ENCODE data around the gene SPANXN5.
"Not testable (repeated sequence)": the region's sequence is repeated elsewhere in the genome, so short reads cannot be mapped to it uniquely, and the experiment has no call there.

- TF ChIP-seq, protein P1, sequence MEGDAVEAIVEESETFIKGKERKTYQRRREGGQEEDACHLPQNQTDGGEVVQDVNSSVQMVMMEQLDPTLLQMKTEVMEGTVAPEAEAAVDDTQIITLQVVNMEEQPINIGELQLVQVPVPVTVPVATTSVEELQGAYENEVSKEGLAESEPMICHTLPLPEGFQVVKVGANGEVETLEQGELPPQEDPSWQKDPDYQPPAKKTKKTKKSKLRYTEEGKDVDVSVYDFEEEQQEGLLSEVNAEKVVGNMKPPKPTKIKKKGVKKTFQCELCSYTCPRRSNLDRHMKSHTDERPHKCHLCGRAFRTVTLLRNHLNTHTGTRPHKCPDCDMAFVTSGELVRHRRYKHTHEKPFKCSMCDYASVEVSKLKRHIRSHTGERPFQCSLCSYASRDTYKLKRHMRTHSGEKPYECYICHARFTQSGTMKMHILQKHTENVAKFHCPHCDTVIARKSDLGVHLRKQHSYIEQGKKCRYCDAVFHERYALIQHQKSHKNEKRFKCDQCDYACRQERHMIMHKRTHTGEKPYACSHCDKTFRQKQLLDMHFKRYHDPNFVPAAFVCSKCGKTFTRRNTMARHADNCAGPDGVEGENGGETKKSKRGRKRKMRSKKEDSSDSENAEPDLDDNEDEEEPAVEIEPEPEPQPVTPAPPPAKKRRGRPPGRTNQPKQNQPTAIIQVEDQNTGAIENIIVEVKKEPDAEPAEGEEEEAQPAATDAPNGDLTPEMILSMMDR (IDR thresholded peaks at IDR 0.05; ENCODE audit: poor library complexity, severe bottlenecking): not testable (repeated sequence)
- not testable (repeated sequence) for TF ChIP-seq SMC3 (conservative IDR thresholded peaks at IDR 0.05; ENCODE audit: poor library complexity); EP300 (conservative IDR thresholded peaks at IDR 0.05; ENCODE audit: poor library complexity, severe bottlenecking); TAF1 (IDR thresholded peaks at IDR 0.05; ENCODE audit: low read depth); POLR2AphosphoS5 (IDR thresholded peaks at IDR 0.05); RAD21 (conservative IDR thresholded peaks at IDR 0.05); MXI1 (conservative IDR thresholded peaks at IDR 0.05; ENCODE audit: poor library complexity, severe bottlenecking); EZH2 (IDR thresholded peaks at IDR 0.05; ENCODE audit: borderline replicate concordance, insufficient read depth, low read length, poor library complexity, severe bottlenecking)
- TF ChIP-seq, protein P2, sequence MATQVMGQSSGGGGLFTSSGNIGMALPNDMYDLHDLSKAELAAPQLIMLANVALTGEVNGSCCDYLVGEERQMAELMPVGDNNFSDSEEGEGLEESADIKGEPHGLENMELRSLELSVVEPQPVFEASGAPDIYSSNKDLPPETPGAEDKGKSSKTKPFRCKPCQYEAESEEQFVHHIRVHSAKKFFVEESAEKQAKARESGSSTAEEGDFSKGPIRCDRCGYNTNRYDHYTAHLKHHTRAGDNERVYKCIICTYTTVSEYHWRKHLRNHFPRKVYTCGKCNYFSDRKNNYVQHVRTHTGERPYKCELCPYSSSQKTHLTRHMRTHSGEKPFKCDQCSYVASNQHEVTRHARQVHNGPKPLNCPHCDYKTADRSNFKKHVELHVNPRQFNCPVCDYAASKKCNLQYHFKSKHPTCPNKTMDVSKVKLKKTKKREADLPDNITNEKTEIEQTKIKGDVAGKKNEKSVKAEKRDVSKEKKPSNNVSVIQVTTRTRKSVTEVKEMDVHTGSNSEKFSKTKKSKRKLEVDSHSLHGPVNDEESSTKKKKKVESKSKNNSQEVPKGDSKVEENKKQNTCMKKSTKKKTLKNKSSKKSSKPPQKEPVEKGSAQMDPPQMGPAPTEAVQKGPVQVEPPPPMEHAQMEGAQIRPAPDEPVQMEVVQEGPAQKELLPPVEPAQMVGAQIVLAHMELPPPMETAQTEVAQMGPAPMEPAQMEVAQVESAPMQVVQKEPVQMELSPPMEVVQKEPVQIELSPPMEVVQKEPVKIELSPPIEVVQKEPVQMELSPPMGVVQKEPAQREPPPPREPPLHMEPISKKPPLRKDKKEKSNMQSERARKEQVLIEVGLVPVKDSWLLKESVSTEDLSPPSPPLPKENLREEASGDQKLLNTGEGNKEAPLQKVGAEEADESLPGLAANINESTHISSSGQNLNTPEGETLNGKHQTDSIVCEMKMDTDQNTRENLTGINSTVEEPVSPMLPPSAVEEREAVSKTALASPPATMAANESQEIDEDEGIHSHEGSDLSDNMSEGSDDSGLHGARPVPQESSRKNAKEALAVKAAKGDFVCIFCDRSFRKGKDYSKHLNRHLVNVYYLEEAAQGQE (IDR thresholded peaks at IDR 0.05; ENCODE audit: borderline replicate concordance): not testable (repeated sequence)
Measured at GRCh38 chrX:52750952-52751351, 46.3 kb downstream of the SPANXN5 start, which contains the start of gene SSX2B.

Measured in neural cell (in vitro differentiated cells).